IPS-NIHi7 (cell line): ENCODE data around the gene OTP.
"Not testable (repeated sequence)": the region's sequence is repeated elsewhere in the genome, so short reads cannot be mapped to it uniquely, and the experiment has no call there.

Experiments
- DNase-seq: peaks from one replicate; pipeline ENCODE4 v3.0.0; 2012; ENCODE audit warnings: mixed read lengths; ENCODE audit errors: extremely low spot score

OTP gene

GRCh38 chr5:77608927-77609326 lies 29.6 kb downstream of the OTP start:
- DNase-seq: not testable (repeated sequence)

- DNase-seq: no peak
Measured at GRCh38 chr5:77607324-77607723, 31.2 kb downstream of the OTP start.

GRCh38 chr5:77606279-77606678 lies 32.2 kb downstream of the OTP start:
- no peak for DNase-seq

GRCh38 chr5:77599679-77600078 lies 38.8 kb downstream of the OTP start:
- DNase-seq: no peak

- no peak for DNase-seq
Measured at GRCh38 chr5:77590347-77590746, 48.2 kb downstream of the OTP start.

- no peak for DNase-seq
Measured at GRCh38 chr5:77588175-77588574, 50.3 kb downstream of the OTP start.

- DNase-seq: no peak
Measured at GRCh38 chr5:77586101-77586500, 52.4 kb downstream of the OTP start.

- not testable (repeated sequence) for DNase-seq
Measured at GRCh38 chr5:77582143-77582542, 56.4 kb downstream of the OTP start.
